GM12878 (cell line): ENCODE results near the gene SPEG.

Experiments
- BRCA1 ChIP-seq: IDR thresholded peaks from 2 replicates; pipeline ENCODE4 v1.6.1; 2011; ENCODE audit warnings: low read depth, low read length, improper control_type of control experiment
- CTCF ChIP-seq, 3 experiments: IDR thresholded peaks in 2 of 3; conservative IDR thresholded peaks in 1 of 3; 2 replicates each; pipeline ENCODE4 v1.5.1; 2011; ENCODE audit warnings: low read depth in 3 of 3, low read length in 3 of 3, mild to moderate bottlenecking in 3 of 3, control low read depth in 2 of 3, moderate library complexity in 2 of 3, inconsistent platforms in 1 of 3, mixed read lengths in 1 of 3; ENCODE audit not compliant: control insufficient read depth in 2 of 3, insufficient read depth in 1 of 3; ENCODE audit errors: extremely low read depth in 1 of 3
- MEF2A ChIP-seq: IDR thresholded peaks from 2 replicates; pipeline ENCODE4 v1.6.1; 2011; ENCODE audit warnings: low read depth, mild to moderate bottlenecking, low read length, moderate library complexity; ENCODE audit not compliant: insufficient read depth
- PKNOX1 ChIP-seq: fragments of 450-650 bp; IDR thresholded peaks from 2 replicates; pipeline ENCODE4 v1.6.1; 2016; ENCODE audit warnings: mild to moderate bottlenecking
- POLR2A ChIP-seq: IDR thresholded peaks from 2 replicates; pipeline ENCODE4 v1.6.1; 2011; ENCODE audit warnings: low read depth, mild to moderate bottlenecking, low read length
- RAD51 ChIP-seq: fragments of 450-650 bp; IDR thresholded peaks from 2 replicates; pipeline ENCODE4 v1.6.1; 2016; ENCODE audit warnings: moderate library complexity, mild to moderate bottlenecking, inconsistent platforms
- RFX5 ChIP-seq: IDR thresholded peaks from 2 replicates; pipeline ENCODE4 v1.6.1; 2011; ENCODE audit warnings: low read depth, low read length, improper control_type of control experiment
- ZNF24 ChIP-seq: fragments of 450-650 bp; IDR thresholded peaks from 2 replicates; pipeline ENCODE4 v1.6.1; 2017; ENCODE audit warnings: antibody characterized with exemption, mild to moderate bottlenecking
- TF ChIP-seq, protein P1 (sequence below): IDR thresholded peaks from 2 replicates; pipeline ENCODE4 v1.6.1; 2011; ENCODE audit warnings: borderline replicate concordance, low read depth, mild to moderate bottlenecking, moderate library complexity, low read length; ENCODE audit not compliant: insufficient read depth, poor library complexity, severe bottlenecking

DNA sequence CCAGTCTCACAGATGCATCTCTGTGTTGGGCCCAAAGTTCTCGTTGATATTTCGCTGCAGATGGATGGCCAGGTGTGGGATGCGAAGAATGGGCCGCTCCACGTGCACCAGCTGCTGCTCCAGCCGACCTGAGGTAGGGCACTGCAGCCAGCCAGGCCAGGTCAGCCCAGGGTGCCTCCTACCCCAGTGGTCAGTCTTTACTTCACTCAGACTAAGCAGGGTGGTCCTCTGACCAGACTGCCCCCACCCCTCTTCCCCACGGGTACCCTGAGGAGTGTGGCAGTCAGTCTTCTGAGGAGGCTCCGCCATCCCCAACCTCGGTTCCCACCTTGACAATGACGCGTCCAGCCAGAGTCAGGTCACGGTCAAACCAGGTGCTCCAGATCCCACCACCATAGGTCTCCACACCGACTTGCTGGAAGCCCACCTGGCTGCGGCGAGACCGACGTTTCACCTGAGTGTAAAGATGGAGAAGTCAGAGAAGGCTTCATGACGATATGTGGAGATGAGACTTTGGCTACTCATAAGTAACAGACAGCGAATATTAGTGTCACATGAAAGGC, 48.6 kb upstream of the SPEG start:
- TF ChIP-seq, protein P1, sequence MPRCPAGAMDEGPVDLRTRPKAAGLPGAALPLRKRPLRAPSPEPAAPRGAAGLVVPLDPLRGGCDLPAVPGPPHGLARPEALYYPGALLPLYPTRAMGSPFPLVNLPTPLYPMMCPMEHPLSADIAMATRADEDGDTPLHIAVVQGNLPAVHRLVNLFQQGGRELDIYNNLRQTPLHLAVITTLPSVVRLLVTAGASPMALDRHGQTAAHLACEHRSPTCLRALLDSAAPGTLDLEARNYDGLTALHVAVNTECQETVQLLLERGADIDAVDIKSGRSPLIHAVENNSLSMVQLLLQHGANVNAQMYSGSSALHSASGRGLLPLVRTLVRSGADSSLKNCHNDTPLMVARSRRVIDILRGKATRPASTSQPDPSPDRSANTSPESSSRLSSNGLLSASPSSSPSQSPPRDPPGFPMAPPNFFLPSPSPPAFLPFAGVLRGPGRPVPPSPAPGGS: no peak
- no peak for TF ChIP-seq RAD51
- TF ChIP-seq POLR2A: no peak
- no peak for TF ChIP-seq CTCF (IDR thresholded peaks at IDR 0.05 in 2 of 3, conservative IDR thresholded peaks at IDR 0.05 in 1 of 3; ENCODE audit: control insufficient read depth in 2 of 3, extremely low read depth in 1 of 3, insufficient read depth in 1 of 3, low read depth in 3 of 3, low read length in 3 of 3)
- TF ChIP-seq MEF2A: no peak
- no peak for TF ChIP-seq ZNF24
- TF ChIP-seq PKNOX1: no peak
- TF ChIP-seq RFX5: no peak
- no peak for TF ChIP-seq BRCA1
